Lower leg skin (tissue), 4 donors: Measurements from ENCODE around the gene GSC2. TPM values are rescaled to one million over a fixed set of nuclear protein-coding genes. Genes with fewer than 3 reads are reported as not detected.

Source experiments
- DNase-seq, 2 donors: peaks; one replicate each; pipeline ENCODE4 v3.0.0-alpha.2; 2019; ENCODE audit warnings: low spot score in 2 of 2
- H3K4me3 ChIP-seq: fragments of 200-600 bp; sonication (generic); 2 replicates; pipeline ENCODE4 v1.5.1; 2017; ENCODE audit warnings: mild to moderate bottlenecking, low read depth; ENCODE audit not compliant: poor library complexity, severe bottlenecking
- CTCF ChIP-seq, 3 donors: fragments of 450-650 bp; IDR thresholded peaks; one replicate each; pipeline ENCODE4 v1.5.1; 2016; ENCODE audit warnings: antibody characterized with exemption in 3 of 3, mild to moderate bottlenecking in 3 of 3, moderate library complexity in 2 of 3
- POLR2A ChIP-seq, 2 donors: fragments of 450-650 bp; IDR thresholded peaks; one replicate each; pipeline ENCODE4 v1.6.1; 2016 to 2017; ENCODE audit warnings: antibody characterized with exemption in 2 of 2, mild to moderate bottlenecking in 1 of 2, moderate library complexity in 1 of 2
- WGBS, 2 donors: methylation state at CpG; one replicate each; pipeline ENCODE4 v1.1.5; 2018; 5-methylcytosine and 5-hydroxymethylcytosine counted together
- intact Hi-C: fragments of 100-400 bp; cut with DNase I; formaldehyde crosslinking; loops from one replicate; pipeline ENCODE4 v1.15.0; 2023; ENCODE audit warnings: low total_unique reads
- total RNA-seq, 4 donors: library from RNA; depleted of rRNA; stranded (reverse); fragments of >200 nt; gene quantifications; one replicate each; pipeline ENCODE4 v1.1.0, GENCODE V29; 2016

The GSC2 gene
- total RNA-seq, 4 donors from 2014 or later: 0.42 to 2.6 TPM; not detected in 2

GRCh38 chr22:19105456-19105855, 44.6 kb downstream of the GSC2 start:
- TF ChIP-seq CTCF (IDR thresholded peaks at IDR 0.05) (no peak), POLR2A (IDR thresholded peaks at IDR 0.05) (no peak)
- intact Hi-C loops: no loop called here
- 89 to 97% methylated on average over 8 of the region's 8 CpGs for WGBS, 2 donors
- DNase-seq: no peak
- no peak overlapping the region for H3K4me3 ChIP-seq

DNA sequence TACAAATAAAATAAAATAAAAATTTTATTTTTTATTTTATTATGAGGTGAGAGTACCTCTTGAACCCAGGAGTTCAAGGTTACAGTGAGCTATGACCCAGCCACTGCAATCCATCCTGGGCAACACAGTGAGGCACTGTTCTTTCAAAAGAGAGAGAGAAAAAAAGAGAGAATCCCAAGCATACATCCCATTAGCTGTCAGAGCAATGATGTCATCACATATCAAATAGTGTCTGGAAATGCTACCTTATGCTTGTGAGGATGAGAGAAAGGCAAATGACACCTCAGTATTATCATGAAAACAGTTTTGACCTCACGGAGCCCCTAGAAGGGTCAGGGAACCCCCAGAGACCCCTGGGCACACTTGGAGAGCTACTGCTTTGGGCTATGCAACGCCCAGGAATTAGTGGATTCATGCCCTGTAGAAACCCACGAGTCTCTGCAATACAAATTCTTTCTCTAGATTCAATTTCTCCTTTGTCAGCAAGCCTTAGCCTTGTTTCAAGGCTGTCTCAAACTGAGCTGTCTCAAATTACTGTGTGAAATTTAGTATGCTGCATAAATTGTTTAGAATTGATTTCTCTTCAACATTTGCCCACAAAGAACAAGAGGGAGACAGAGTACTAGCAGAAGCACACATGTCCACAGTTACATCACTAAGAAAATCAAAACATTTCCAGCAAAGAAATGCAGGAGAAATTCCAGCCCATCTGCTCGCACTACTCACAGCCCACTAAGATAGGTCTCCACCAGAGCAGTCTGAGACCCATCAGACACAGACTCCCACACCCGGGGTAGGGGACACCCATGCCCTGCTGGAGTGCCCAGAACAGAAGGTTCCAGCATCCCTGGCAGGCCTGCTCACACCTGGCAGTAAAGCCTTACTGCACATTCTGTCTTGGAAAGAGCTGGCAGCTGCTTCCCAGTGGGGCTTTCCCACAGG, 45.9 kb downstream of the GSC2 start:
- DNase-seq: no peak
- intact Hi-C loops: no loop called here
- H3K4me3 ChIP-seq: no peak overlapping the region
- 50 to 56% methylated on average over 5 of the region's 5 CpGs for WGBS, 2 donors
- TF ChIP-seq POLR2A (IDR thresholded peaks at IDR 0.05) (no peak), CTCF (IDR thresholded peaks at IDR 0.05) (no peak)

DNA sequence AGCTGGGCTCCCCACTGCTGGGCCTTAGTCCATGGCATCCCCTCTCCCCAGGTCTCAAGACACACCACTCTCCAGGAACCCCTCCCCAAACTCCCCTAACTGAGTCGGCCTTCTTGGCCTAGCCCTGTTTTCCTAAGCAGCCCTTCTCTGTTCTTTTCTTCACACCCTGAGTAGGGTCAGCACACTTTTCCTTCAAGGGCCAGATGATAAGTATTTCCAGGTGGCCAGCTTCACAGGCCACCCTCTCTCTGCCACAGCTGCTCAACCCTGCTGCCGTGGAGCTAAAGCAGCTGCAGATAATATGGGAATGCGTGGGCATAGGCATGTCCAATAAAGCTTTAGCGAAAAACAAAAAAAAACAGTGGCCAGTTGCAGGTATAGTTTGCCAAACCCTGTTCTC, 51.9 kb downstream of the GSC2 start:
- peak in 1 of 2 donors; percentile 28 for DNase-seq
- intact Hi-C loops: no loop called here
- WGBS, 2 donors: 66 to 68% methylated on average over 4 of the region's 4 CpGs
- TF ChIP-seq POLR2A (IDR thresholded peaks at IDR 0.05) (no peak), CTCF (IDR thresholded peaks at IDR 0.05) (no peak)
- no peak overlapping the region for H3K4me3 ChIP-seq

GRCh38 chr22:19097518-19097917, 52.6 kb downstream of the GSC2 start:
- WGBS, 2 donors: 85 to 90% methylated on average over 3 of the region's 3 CpGs
- intact Hi-C loops: no loop called here
- H3K4me3 ChIP-seq: no peak overlapping the region
- DNase-seq: peak in 1 of 2 donors; percentile 45
- TF ChIP-seq CTCF (IDR thresholded peaks at IDR 0.05): no peak
- TF ChIP-seq POLR2A (IDR thresholded peaks at IDR 0.05): no peak

Other genes starting within 250 kb of the GSC2 start
- 1 to 10 TPM; 2.4 to 7.4 (median 5.5) TPM for gene DGCR6, start 244.0 kb downstream of the GSC2 start, total RNA-seq
- gene PRODH, start 214.0 kb downstream of the GSC2 start, total RNA-seq: 100 to 1,000 TPM in 1 of 4 donors, 10 to 100 TPM in 3; 22.6 to 109 (median 37.2) TPM
- gene DGCR2, start 27.9 kb downstream of the GSC2 start, total RNA-seq: 100 to 1,000 TPM in 3 of 4 donors, 10 to 100 TPM in 1; 88.7 to 142 (median 141) TPM
- not detected for gene TSSK2, start 19.0 kb downstream of the GSC2 start, total RNA-seq
- gene ESS2, start 5.6 kb downstream of the GSC2 start, total RNA-seq: 10 to 100 TPM; 23.1 to 36.0 (median 25.9) TPM
- gene SLC25A1, start 28.4 kb upstream of the GSC2 start, total RNA-seq: 10 to 100 TPM; 60.1 to 83.2 (median 71.1) TPM
- 1 to 10 TPM; 4.0 to 9.6 (median 7.6) TPM for gene CLTCL1, start 141.4 kb upstream of the GSC2 start, total RNA-seq